HG03378 (cell line): Measurements from ENCODE around the gene AMPD3.

ENCODE experiments used
- ATAC-seq: cut with Tn5 transposase; IDR thresholded peaks from one replicate; pipeline ENCODE4 v1.9.1; 2021; ENCODE audit warnings: mild to moderate bottlenecking, moderate library complexity; ENCODE audit not compliant: unreplicated experiment

The AMPD3 gene

GRCh38 chr11:10528121-10528520, 73.1 kb downstream of the AMPD3 start:
- ATAC-seq = no peak

- ATAC-seq = no peak
These were observed 74.2 kb downstream of the AMPD3 start for GRCh38 chr11:10529279-10529678.

GRCh38 chr11:10532526-10532925, 77.5 kb downstream of the AMPD3 start:
- no peak for ATAC-seq

- no peak for ATAC-seq
These were observed 78.3 kb downstream of the AMPD3 start for GRCh38 chr11:10533323-10533722.

GRCh38 chr11:10534316-10534715, 79.3 kb downstream of the AMPD3 start:
- no peak for ATAC-seq

- ATAC-seq = no peak
These were observed 82.5 kb downstream of the AMPD3 start for GRCh38 chr11:10537600-10537999.

- no peak for ATAC-seq
These were observed 83.9 kb downstream of the AMPD3 start for GRCh38 chr11:10538924-10539323.

GRCh38 chr11:10539339-10539738, 84.3 kb downstream of the AMPD3 start:
- ATAC-seq = no peak

- ATAC-seq = peak; percentile 32
These were observed 85.5 kb downstream of the AMPD3 start for GRCh38 chr11:10540546-10540914.

- peak; percentile 94 for ATAC-seq
These were observed 86.0 kb downstream of the AMPD3 start, which contains the start of gene RNF141 for GRCh38 chr11:10540915-10541560. TSS of gene RNF141 (minus strand) at chr11:10541187. CDS start at chr11:10534158, 7,029 bp downstream.

GRCh38 chr11:10541561-10541930, 86.5 kb downstream of the AMPD3 start:
- no peak for ATAC-seq

- no peak for ATAC-seq
These were observed 87.7 kb downstream of the AMPD3 start for GRCh38 chr11:10542776-10543175.

GRCh38 chr11:10543782-10544181, 88.7 kb downstream of the AMPD3 start:
- ATAC-seq = no peak

- no peak for ATAC-seq
These were observed 89.7 kb downstream of the AMPD3 start for GRCh38 chr11:10544491-10545465.

GRCh38 chr11:10550503-10551289, 95.6 kb downstream of the AMPD3 start:
- no peak for ATAC-seq

GRCh38 chr11:10551290-10551592, 96.2 kb downstream of the AMPD3 start:
- ATAC-seq = no peak

GRCh38 chr11:10551845-10552352, 96.8 kb downstream of the AMPD3 start:
- no peak for ATAC-seq

GRCh38 chr11:10556590-10556989, 101.5 kb downstream of the AMPD3 start:
- no peak for ATAC-seq
